GM13976 (cell line): ENCODE data around the gene SWSAP1.

Experiments
- DNase-seq: peaks from one replicate; pipeline ENCODE4 v3.0.0; 2012; ENCODE audit warnings: low spot score
- CTCF ChIP-seq: IDR thresholded peaks from 2 replicates; pipeline ENCODE4 v1.5.1; 2012; ENCODE audit warnings: borderline replicate concordance, mild to moderate bottlenecking; ENCODE audit not compliant: insufficient read depth; ENCODE audit errors: extremely low read depth, missing control alignments, control extremely low read depth
- in situ Hi-C: fragments of 300-500 bp; cut with MboI; formaldehyde crosslinking; loops from one replicate; pipeline ENCODE4 v1.12.0; 2022; ENCODE audit warnings: low sequenced_read_pairs, mixed read lengths, inconsistent platforms; ENCODE audit not compliant: unreplicated experiment

SWSAP1 gene

GRCh38 chr19:11384778-11385129 is 10.3 kb downstream of the SWSAP1 start:
- TF ChIP-seq CTCF = no peak
- in situ Hi-C loops = no loop called here
- no peak for DNase-seq

GRCh38 chr19:11387162-11388034 is 12.9 kb downstream of the SWSAP1 start:
- no peak for TF ChIP-seq CTCF
- in situ Hi-C loops = no loop called here
- no peak for DNase-seq

- no peak for TF ChIP-seq CTCF
- in situ Hi-C loops = no loop called here
- DNase-seq = no peak
Observed at GRCh38 chr19:11390359-11390758, 15.9 kb downstream of the SWSAP1 start.

GRCh38 chr19:11390933-11391680 is 16.6 kb downstream of the SWSAP1 start:
- in situ Hi-C loops = no loop called here
- DNase-seq = no peak

GRCh38 chr19:11397089-11397610 is 22.7 kb downstream of the SWSAP1 start:
- no peak for TF ChIP-seq CTCF
- DNase-seq = no peak
- in situ Hi-C loops = no loop called here

More at GRCh38 chr19:11390933-11391680, 16.6 kb downstream of the SWSAP1 start:
- TF ChIP-seq CTCF = no peak

GRCh38 chr19:11399667-11400066 is 25.2 kb downstream of the SWSAP1 start:
- TF ChIP-seq CTCF = no peak
- DNase-seq = no peak
- in situ Hi-C loops = no loop called here
